ENCODE measurements around the gene FRK. TPM values are rescaled to one million over a fixed set of nuclear protein-coding genes. Genes with fewer than 3 reads are reported as not detected.
A peak's percentile ranks its signal among the peaks of the same experiment; 100 is the strongest.

Gene FRK
- polyA plus RNA-seq (2012; ENCODE audit: low read depth, missing spikeins), result 0.33 TPM

- no peak for DNase-seq (ENCODE audit: insufficient read length, low spot score)
- no peak for FAIRE-seq
- TF ChIP-seq SPI1 (IDR thresholded peaks at IDR 0.05; ENCODE audit: low read depth, low read length) (no peak), POLR2A (IDR thresholded peaks at IDR 0.05; ENCODE audit: low read depth, low read length) (no peak)
Measured at GRCh38 chr6:116060572-116061283, at the start of gene FRK. TSS of gene FRK (minus strand) at chr6:116060891. CDS start at chr6:116060311, 580 bp downstream.

DNA sequence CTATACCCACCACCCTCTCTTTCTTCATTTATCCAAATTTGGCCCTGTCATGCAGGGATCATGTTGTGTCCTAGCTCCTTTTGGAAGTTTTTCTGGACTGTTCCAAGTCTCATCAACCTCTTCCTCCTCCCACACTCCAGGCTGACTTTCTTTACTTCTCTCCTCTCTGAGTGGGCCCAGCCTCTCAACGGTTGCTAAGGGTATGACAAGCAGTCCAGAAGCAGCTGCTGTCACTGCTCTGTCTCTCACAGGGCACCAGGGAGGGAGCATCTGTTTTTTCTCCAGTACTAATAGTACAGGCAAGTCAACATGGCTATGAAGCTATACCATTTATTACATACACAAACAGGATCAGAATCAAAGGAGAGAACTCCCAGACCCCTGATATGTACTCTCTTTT is 48.1 kb upstream of the FRK start:
- no peak for DNase-seq (ENCODE audit: insufficient read length, low spot score)
- peak; percentile 38 for FAIRE-seq
- no peak for TF ChIP-seq POLR2A (IDR thresholded peaks at IDR 0.05; ENCODE audit: low read depth, low read length)
- no peak for TF ChIP-seq PAX5 (IDR thresholded peaks at IDR 0.05; ENCODE audit: insufficient read depth, low read length, severe bottlenecking)
- TF ChIP-seq POU2F2 (IDR thresholded peaks at IDR 0.05; ENCODE audit: low read depth, low read length), result no peak

DNA sequence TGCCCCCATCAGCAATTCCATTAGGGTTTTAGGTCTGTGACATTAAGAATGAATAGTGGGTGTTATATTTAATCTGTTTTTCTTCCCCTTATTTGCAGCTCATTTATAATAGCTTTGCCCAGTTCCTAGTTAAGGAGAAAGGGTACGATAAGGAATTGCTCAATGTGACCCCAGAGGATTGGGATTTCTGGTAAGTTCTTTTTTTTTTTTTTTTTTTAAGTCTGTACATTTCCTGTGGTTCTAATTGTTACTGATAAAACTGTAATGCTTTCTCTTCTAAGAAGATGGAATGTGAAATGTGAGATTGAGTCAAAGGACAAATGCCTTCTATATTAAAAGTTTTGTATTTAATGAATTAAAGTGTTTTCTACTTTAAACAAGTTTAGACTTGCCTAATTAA is 45.5 kb upstream of the FRK start:
- DNase-seq (ENCODE audit: insufficient read length, low spot score) (no peak), FAIRE-seq (no peak)
- TF ChIP-seq SPI1 (IDR thresholded peaks at IDR 0.05; ENCODE audit: low read depth, low read length) (no peak), PAX5 (IDR thresholded peaks at IDR 0.05; ENCODE audit: insufficient read depth, low read length, severe bottlenecking) (no peak), POLR2A (IDR thresholded peaks at IDR 0.05; ENCODE audit: low read depth, low read length) (no peak), POU2F2 (IDR thresholded peaks at IDR 0.05; ENCODE audit: low read depth, low read length) (no peak), POLR2AphosphoS5 (IDR thresholded peaks at IDR 0.05; ENCODE audit: low read depth, low read length) (no peak), TAF1 (IDR thresholded peaks at IDR 0.05; ENCODE audit: low read depth, low read length) (no peak)

DNA sequence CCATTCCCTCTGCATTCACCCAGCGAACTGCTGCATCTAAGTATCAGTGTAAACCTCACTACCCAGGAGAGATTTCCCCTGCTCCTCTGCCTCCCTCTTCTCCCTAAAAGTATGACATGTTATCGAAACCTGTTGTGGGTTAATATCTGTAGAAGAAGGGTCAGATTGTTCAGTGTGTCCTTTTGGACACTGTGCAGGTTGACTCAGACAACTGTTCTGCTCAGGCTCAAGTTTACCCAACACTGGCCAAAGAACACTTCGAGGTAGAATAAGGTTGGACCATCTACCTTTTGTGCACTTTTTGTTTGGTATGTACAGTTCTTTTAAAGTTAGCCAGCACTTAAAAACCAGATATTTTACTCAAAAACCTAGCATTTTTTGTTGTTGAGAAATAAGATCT is 44.6 kb upstream of the FRK start:
- TF ChIP-seq POU2F2 (IDR thresholded peaks at IDR 0.05; ENCODE audit: low read depth, low read length) (no peak), POLR2A (IDR thresholded peaks at IDR 0.05; ENCODE audit: low read depth, low read length) (no peak), TAF1 (IDR thresholded peaks at IDR 0.05; ENCODE audit: low read depth, low read length) (no peak), POLR2AphosphoS5 (IDR thresholded peaks at IDR 0.05; ENCODE audit: low read depth, low read length) (no peak), PAX5 (IDR thresholded peaks at IDR 0.05; ENCODE audit: insufficient read depth, low read length, severe bottlenecking) (no peak), SPI1 (IDR thresholded peaks at IDR 0.05; ENCODE audit: low read depth, low read length) (no peak)
- peak; percentile 31 for FAIRE-seq
- no peak for DNase-seq (ENCODE audit: insufficient read length, low spot score)

- FAIRE-seq, result no peak
- no peak for DNase-seq (ENCODE audit: insufficient read length, low spot score)
- TF ChIP-seq POLR2AphosphoS5 (IDR thresholded peaks at IDR 0.05; ENCODE audit: low read depth, low read length) (no peak), POLR2A (IDR thresholded peaks at IDR 0.05; ENCODE audit: low read depth, low read length) (no peak), SPI1 (IDR thresholded peaks at IDR 0.05; ENCODE audit: low read depth, low read length) (no peak), PAX5 (IDR thresholded peaks at IDR 0.05; ENCODE audit: insufficient read depth, low read length, severe bottlenecking) (no peak), POU2F2 (IDR thresholded peaks at IDR 0.05; ENCODE audit: low read depth, low read length) (no peak), TAF1 (IDR thresholded peaks at IDR 0.05; ENCODE audit: low read depth, low read length) (no peak)
Measured at GRCh38 chr6:116104636-116105035, 43.9 kb upstream of the FRK start.

- DNase-seq (ENCODE audit: insufficient read length, low spot score) (no peak), FAIRE-seq (no peak)
Measured at GRCh38 chr6:116102873-116103272, 42.2 kb upstream of the FRK start.

GRCh38 chr6:116101790-116102189 is 41.1 kb upstream of the FRK start:
- FAIRE-seq (peak; percentile 52), DNase-seq (ENCODE audit: insufficient read length, low spot score) (no peak)
- TF ChIP-seq TAF1 (IDR thresholded peaks at IDR 0.05; ENCODE audit: low read depth, low read length), result no peak

More at GRCh38 chr6:116102873-116103272, 42.2 kb upstream of the FRK start:
- TF ChIP-seq SPI1 (IDR thresholded peaks at IDR 0.05; ENCODE audit: low read depth, low read length), result peak; percentile 75
- TF ChIP-seq TAF1 (IDR thresholded peaks at IDR 0.05; ENCODE audit: low read depth, low read length), result 0 out of 2 replicates have a peak, but pooled peaks have one; percentile 28
- no peak for TF ChIP-seq PAX5 (IDR thresholded peaks at IDR 0.05; ENCODE audit: insufficient read depth, low read length, severe bottlenecking)
- no peak for TF ChIP-seq POU2F2 (IDR thresholded peaks at IDR 0.05; ENCODE audit: low read depth, low read length)
- 0 out of 2 replicates have a peak, but pooled peaks have one; percentile 25 for TF ChIP-seq POLR2A (IDR thresholded peaks at IDR 0.05; ENCODE audit: low read depth, low read length)

DNA sequence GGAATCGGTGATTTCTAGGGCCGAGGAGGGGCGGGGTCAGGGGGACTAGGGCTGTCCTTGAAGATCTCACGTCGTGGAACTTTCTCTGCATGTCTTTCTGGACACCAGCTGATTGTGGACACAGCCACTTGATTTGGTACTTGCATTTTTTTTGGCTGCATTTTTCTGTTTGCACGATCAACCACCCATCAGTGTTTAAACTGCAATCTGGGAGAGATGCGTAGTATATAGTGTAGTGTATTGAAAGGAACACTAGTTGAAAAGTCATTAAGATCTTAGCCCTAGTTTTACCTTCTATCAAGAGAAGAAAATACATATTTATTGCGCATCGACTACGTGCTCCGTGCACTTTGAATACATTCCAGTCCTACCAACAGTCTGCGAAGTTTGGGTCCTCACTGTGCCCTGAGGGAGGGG is 40.6 kb upstream of the FRK start:
- FAIRE-seq (no peak), DNase-seq (ENCODE audit: insufficient read length, low spot score) (no peak)
- TF ChIP-seq POLR2AphosphoS5 (IDR thresholded peaks at IDR 0.05; ENCODE audit: low read depth, low read length) (no peak), PAX5 (IDR thresholded peaks at IDR 0.05; ENCODE audit: insufficient read depth, low read length, severe bottlenecking) (no peak), POLR2A (IDR thresholded peaks at IDR 0.05; ENCODE audit: low read depth, low read length) (no peak), TAF1 (IDR thresholded peaks at IDR 0.05; ENCODE audit: low read depth, low read length) (no peak), SPI1 (IDR thresholded peaks at IDR 0.05; ENCODE audit: low read depth, low read length) (no peak), POU2F2 (IDR thresholded peaks at IDR 0.05; ENCODE audit: low read depth, low read length) (no peak)

- peak; percentile 67 for TF ChIP-seq TAF1 (IDR thresholded peaks at IDR 0.05; ENCODE audit: low read depth, low read length)
- TF ChIP-seq POU2F2 (IDR thresholded peaks at IDR 0.05; ENCODE audit: low read depth, low read length), result no peak
- TF ChIP-seq PAX5 (IDR thresholded peaks at IDR 0.05; ENCODE audit: insufficient read depth, low read length, severe bottlenecking), result no peak
- peak; percentile 87; the same call in 1 of the 2 replicates for TF ChIP-seq POLR2A (IDR thresholded peaks at IDR 0.05; ENCODE audit: low read depth, low read length)
- no peak for TF ChIP-seq SPI1 (IDR thresholded peaks at IDR 0.05; ENCODE audit: low read depth, low read length)
- TF ChIP-seq POLR2AphosphoS5 (IDR thresholded peaks at IDR 0.05; ENCODE audit: low read depth, low read length), result peak; percentile 82
- DNase-seq (ENCODE audit: insufficient read length, low spot score), result peak; percentile 79
- FAIRE-seq, result peak; percentile 99
Measured at GRCh38 chr6:116100419-116101301, 40.0 kb upstream of the FRK start, which contains the start of gene NT5DC1. TSS of gene NT5DC1 (plus strand) at chr6:116100853. CDS start at chr6:116100931, 78 bp downstream.

Data from GM12891 (cell line).